ENCODE measurements around the gene RIOK1. TPM values are rescaled to one million over a fixed set of nuclear protein-coding genes. Genes with fewer than 3 reads are reported as not detected.

The RIOK1 gene
- total and polyA plus RNA-seq, 11 donors, result 7.0 to 14.4 (median 9.7) TPM

- no peaks in the 10 kb centered on the region for H3K4me1 ChIP-seq
- H3K27me3 ChIP-seq, result no peaks in the 10 kb centered on the region
- DNase-seq (no peak), ATAC-seq (no peak)
- WGBS, 4 donors, result 63 to 70% (median 65%) methylated on average over 2 of the region's 2 CpGs
- H3K9me3 ChIP-seq, result no peaks in the 10 kb centered on the region
- TF ChIP-seq POLR2A (IDR thresholded peaks at IDR 0.05), result no peak
- TF ChIP-seq, protein P1, sequence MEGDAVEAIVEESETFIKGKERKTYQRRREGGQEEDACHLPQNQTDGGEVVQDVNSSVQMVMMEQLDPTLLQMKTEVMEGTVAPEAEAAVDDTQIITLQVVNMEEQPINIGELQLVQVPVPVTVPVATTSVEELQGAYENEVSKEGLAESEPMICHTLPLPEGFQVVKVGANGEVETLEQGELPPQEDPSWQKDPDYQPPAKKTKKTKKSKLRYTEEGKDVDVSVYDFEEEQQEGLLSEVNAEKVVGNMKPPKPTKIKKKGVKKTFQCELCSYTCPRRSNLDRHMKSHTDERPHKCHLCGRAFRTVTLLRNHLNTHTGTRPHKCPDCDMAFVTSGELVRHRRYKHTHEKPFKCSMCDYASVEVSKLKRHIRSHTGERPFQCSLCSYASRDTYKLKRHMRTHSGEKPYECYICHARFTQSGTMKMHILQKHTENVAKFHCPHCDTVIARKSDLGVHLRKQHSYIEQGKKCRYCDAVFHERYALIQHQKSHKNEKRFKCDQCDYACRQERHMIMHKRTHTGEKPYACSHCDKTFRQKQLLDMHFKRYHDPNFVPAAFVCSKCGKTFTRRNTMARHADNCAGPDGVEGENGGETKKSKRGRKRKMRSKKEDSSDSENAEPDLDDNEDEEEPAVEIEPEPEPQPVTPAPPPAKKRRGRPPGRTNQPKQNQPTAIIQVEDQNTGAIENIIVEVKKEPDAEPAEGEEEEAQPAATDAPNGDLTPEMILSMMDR (IDR thresholded peaks at IDR 0.05), result no peak
- intact Hi-C loops (cut with DNase I), result no loop called here
- H3K36me3 ChIP-seq, result no peaks in the 10 kb centered on the region
- H3K4me3 ChIP-seq, result no peak overlapping the region
- no peak overlapping the region for H3K27ac ChIP-seq
Measured at GRCh38 chr6:7445101-7445500, 55.5 kb downstream of the RIOK1 start.

DNA sequence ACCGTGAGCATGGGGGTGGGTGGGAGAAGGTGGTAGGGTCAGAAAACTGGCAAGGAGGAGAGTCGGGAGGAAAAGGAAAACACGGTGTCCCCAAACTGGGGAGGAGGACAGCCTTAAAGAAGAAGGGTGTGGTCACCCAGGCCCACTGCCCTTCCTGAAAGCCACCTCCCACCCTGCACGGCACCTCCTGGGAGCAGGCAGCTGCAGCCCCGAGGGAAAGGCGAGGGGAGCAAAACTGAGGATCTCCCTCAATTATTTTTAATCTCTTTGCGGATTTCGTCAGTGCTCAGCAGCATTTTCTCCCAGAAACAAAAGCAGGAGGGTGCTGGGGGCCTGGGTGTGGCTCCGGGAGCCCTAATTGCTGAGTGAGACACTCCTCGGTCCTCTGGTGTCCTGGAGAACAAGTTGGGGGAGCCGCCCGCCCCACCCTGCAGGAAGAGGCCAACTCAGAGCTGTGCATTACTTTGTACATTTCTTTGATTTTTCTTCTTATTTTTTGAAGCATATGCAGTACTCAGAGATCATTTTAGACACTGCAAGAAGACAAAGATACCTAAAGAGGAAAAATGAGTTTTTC, 56.4 kb downstream of the RIOK1 start:
- DNase-seq, result no peak
- Histone ChIP-seq H3K36me3 (no peaks in the 10 kb centered on the region), H3K27me3 (no peaks in the 10 kb centered on the region), H3K4me3 (no peak overlapping the region), H3K9me3 (no peaks in the 10 kb centered on the region), H3K4me1 (no peaks in the 10 kb centered on the region), H3K27ac (no peak overlapping the region)
- no peak for ATAC-seq
- no peak for TF ChIP-seq POLR2A (IDR thresholded peaks at IDR 0.05)
- TF ChIP-seq, protein P1 (IDR thresholded peaks at IDR 0.05), result no peak
- 63 to 73% (median 68%) methylated on average over 12 of the region's 12 CpGs for WGBS, 4 donors
- intact Hi-C loops (cut with DNase I), result no loop called here

DNA sequence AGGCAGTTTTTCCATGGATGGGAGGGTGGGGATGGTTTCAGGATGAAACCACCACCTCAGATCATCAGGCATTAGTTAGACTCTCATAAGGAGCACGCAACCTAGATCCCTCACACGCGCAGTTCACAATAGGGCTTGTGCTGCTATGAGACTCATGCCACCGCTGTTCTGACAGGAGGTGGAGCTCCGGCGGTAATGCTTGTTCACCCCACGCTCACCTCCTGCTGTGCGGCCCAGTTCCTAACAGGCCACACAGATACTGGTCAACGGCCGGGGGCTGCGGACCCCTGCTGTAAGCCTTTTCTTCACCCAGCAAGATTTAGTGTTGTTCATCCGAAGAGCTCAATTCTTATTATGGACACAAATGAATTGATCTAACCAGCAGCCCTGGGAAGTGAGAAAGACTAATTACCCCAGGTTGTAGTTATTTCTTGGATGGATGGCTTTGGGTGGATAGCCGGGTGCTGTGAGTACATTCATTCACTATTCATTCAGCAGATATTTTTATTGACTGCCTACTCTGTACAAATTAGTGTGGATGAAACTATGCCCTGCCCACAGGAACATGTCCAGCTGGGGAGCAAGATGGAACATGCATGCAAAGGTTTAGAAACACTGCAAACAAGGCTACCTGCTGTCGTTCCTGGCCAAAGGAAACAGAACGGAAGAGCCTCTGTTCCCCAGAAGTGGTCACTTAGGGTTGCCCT, 57.2 kb downstream of the RIOK1 start:
- H3K4me1 ChIP-seq, result no peaks in the 10 kb centered on the region
- H3K4me3 ChIP-seq, result no peak overlapping the region
- H3K27ac ChIP-seq, result no peak overlapping the region
- no peak for TF ChIP-seq POLR2A (IDR thresholded peaks at IDR 0.05)
- TF ChIP-seq, protein P1 (IDR thresholded peaks at IDR 0.05), result peak in 1 of 12 donors; percentile 7
- WGBS, 4 donors, result 64 to 77% (median 68%) methylated on average over 13 to 15 of the region's 15 CpGs
- intact Hi-C loops (cut with DNase I), result no loop called here
- ATAC-seq (peak in 1 of 4 donors; percentile 62), DNase-seq (no peak)
- H3K36me3 ChIP-seq, result no peaks in the 10 kb centered on the region
- no peaks in the 10 kb centered on the region for H3K27me3 ChIP-seq
- no peaks in the 10 kb centered on the region for H3K9me3 ChIP-seq

GRCh38 chr6:7448232-7448631, 58.6 kb downstream of the RIOK1 start:
- no peaks in the 10 kb centered on the region for H3K27me3 ChIP-seq
- WGBS, 4 donors, result 84 to 89% (median 85%) methylated on average over 6 of the region's 6 CpGs
- intact Hi-C loops (cut with DNase I), result no loop called here
- DNase-seq, result no peak
- TF ChIP-seq, protein P1 (IDR thresholded peaks at IDR 0.05), result no peak
- TF ChIP-seq POLR2A (IDR thresholded peaks at IDR 0.05), result no peak
- ATAC-seq, result no peak
- H3K9me3 ChIP-seq, result no peaks in the 10 kb centered on the region
- H3K4me1 ChIP-seq, result no peaks in the 10 kb centered on the region
- no peak overlapping the region for H3K4me3 ChIP-seq
- no peak overlapping the region for H3K27ac ChIP-seq
- H3K36me3 ChIP-seq, result no peaks in the 10 kb centered on the region

Measured in heart left ventricle (tissue), 16 donors.